ENCODE measurements around the gene ACTR3C.
"Not testable (repeated sequence)": the region's sequence is repeated elsewhere in the genome, so short reads cannot be mapped to it uniquely, and the experiment has no call there.

Gene ACTR3C

GRCh38 chr7:150336746-150337145 is 13.4 kb upstream of the ACTR3C start:
- DNase-seq (ENCODE audit: low read depth in 2 of 2), result no peak

DNA sequence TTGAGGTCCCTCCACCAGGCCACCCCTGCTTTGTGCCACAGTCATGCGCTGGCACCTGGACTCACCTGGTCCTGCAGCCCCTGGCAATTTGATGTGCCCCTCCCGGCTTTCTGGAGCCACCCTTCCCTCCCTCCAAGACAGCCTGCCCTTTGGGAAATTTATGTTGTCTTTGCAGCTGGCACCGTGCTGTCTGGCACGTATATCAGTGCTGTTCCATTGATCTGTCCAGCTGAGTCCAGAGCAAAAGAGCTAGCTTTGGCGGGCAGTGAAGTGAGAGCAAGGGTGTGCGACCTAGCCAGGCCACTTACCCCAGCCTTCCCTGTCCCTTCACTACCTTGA is 12.4 kb upstream of the ACTR3C start:
- DNase-seq (ENCODE audit: low read depth in 2 of 2), result no peak

GRCh38 chr7:150335108-150335773 is 11.9 kb upstream of the ACTR3C start:
- no peak for DNase-seq (ENCODE audit: low read depth in 2 of 2)

GRCh38 chr7:150334108-150334507 is 10.8 kb upstream of the ACTR3C start:
- DNase-seq (ENCODE audit: low read depth in 2 of 2), result no peak

GRCh38 chr7:150333659-150334058 is 10.3 kb upstream of the ACTR3C start:
- DNase-seq (ENCODE audit: low read depth in 2 of 2), result no peak

- DNase-seq (ENCODE audit: low read depth in 2 of 2), result no peak
These were observed 9.7 kb upstream of the ACTR3C start for GRCh38 chr7:150332852-150333635.

DNA sequence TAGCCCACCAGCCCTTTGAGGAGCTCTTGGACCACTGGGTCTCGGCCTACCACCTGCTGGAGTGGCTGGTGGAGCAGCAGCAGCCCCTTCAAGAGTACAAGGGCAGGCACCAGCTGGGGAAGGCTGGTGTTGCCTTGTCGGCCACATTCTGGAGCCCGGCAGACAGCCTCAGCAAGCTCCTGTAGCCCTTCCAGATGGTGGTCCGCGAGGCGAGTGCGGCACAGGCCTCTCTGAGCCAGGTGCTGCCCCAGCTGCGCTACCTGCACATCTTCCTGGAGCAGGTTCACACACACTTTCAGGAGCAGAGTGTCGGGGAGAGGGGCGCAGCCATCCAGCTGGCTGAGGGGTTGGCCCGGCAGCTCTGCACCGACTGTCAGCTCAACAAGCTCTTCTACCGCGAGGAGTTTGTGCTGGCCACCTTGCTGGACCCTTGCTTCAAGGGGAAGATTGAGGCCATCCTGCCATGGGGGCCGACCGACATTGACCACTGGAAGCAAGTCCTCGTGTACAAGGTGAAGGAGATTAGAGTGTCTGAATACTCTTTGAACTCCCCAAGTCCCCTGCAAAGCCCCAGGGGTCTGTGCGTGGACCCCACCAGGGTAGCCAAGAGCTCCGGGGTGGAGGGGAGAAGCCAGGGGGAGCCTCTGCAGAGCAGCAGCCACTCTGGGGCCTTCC is 7.0 kb upstream of the ACTR3C start:
- DNase-seq (ENCODE audit: low read depth in 2 of 2), result no peak

- no peak for DNase-seq (ENCODE audit: low read depth in 2 of 2)
These were observed 6.2 kb upstream of the ACTR3C start for GRCh38 chr7:150329331-150330120.

DNA sequence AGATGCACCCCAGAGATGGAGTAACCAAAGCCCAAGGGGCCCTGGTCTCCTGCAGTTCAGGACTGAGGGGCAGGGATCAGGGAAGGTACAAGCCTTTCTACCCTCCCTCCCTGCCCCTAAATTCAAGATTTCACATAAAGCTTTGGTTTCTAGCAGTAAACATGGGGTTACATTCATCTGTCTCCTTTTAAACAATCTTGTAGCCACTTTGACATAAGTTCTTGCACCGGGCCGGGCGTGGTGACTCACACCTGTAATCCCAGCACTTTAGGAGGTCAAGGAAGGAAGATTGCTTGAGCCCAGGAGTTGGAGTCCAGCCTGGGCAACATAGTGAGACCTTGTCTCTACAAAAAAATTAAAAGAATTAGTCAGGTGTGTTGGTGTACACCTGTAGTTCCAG is 4.0 kb upstream of the ACTR3C start:
- no peak for DNase-seq (ENCODE audit: low read depth in 2 of 2)

DNA sequence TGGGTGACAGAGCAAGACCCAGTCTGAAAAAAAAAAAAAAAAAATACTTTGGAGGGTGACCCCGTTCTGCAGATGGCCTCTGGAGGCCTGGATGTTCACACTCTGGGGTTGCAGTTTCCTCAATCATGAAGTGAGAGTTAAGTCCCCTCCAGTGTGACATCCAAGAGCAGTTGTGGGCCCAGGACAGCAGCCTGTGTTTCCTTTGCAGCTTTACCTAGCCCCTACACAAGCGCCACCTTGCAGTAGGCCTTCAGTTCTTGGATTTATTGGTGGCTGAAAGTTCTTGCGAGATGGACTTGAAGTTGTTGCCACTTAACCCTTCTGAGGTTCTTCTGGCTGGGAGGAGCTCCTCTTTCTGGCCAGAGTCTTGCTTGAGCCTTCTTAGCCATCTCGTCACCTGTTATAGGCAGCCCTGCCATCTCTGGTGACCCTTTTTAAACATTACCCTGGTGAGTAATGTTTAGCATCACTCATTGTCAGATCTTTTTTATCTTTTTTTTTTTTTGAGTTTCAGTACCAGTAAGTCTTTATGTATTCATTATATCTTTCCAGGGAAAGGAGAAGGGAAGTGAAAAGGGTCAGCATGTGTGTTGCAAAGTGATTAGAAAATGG is 3.4 kb upstream of the ACTR3C start:
- DNase-seq (ENCODE audit: low read depth in 2 of 2), result no peak

GRCh38 chr7:150325901-150326300 is 2.6 kb upstream of the ACTR3C start:
- no peak for DNase-seq (ENCODE audit: low read depth in 2 of 2)

DNA sequence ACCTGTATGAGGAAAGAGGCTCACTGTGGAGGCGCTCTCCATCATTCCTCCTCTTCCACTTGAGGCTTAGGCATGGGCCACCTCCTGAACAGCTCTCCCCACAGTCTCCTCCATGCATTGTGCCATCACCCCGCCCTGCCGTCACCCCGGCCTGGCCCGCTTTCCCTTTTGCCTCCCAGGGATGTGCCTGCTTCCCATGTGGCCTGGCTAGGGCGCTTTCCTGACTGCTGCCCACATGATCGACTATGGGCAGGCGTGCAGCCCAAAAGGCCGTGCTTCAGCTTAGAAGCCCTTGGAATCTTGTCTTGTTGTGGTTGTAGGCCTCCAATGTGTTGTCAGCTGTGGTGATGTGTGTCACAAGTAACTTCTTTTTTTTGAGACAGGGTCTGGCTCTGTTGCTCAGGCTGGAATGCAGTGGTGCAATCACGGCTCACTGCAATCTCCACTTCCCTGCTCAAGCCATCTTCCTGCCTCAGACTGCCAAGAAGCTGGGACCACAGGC is 1.8 kb upstream of the ACTR3C start:
- DNase-seq (ENCODE audit: low read depth in 2 of 2), result no peak

DNA sequence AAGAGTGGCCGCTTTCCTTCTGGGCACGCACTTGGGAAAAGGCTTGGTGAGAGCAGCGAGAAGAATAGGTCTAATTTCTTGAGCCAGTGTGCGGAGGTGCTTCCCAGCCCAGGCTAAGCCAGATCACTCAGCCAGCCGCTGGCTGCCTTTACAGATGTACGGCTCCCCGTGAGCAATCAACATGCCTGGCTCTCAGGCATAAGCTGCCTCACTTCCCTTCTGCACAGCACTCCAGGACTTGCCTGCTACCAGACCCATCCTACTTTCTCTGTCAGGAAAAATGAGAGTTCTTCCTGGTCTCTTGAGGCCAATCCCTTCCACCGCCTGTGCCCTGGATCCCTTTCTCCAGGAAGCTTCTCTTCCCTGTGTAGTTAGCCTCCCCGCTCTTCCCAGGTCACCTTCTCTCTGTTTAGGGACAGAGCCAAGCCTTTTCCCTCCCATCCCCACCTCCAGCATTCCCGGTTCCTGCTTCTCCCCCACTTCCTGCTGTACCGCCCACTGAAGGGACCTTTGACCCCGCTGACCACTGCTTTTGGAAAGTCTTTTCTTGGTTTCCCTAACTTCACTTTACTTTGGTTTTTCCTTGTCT is 1.1 kb upstream of the ACTR3C start:
- DNase-seq (ENCODE audit: low read depth in 2 of 2), result no peak

GRCh38 chr7:150323682-150324372 is 482 bp upstream of the ACTR3C start:
- no peak for DNase-seq (ENCODE audit: low read depth in 2 of 2)

DNA sequence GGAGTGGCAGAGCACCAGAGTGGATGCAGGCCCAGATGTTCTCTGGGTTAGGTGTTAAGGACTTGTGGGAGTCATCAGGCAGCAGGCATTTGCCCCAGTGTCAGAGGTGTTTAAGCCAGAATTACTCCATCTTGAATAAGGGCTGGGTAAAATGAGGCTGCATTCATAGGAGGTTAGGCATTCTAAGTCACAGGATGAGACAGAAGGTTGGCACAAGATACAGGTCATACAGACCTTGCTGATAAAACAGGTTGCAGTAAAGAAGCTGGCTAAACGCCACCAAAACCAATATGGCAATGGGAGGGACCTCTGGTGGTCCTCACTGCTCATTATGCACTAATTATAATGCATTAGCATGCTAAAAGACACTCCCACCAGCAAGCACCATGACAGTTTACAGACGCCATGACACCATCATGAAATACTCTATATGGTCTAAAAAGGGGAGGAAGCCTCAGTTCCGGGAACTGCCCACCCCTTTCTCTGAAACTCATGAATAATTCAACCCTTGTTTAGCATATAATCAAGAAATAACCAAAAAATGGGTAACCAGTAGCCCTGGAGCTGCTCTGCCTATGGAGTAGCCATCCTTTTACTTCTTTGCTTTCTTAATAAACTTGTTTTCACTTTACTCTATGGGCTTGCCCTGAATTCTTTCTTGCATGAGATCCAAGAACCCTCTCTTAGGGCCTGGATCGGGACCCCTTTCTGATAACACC is 1.1 kb downstream of the ACTR3C start:
- DNase-seq (ENCODE audit: low read depth in 2 of 2), result peak in 1 of 2 donors; percentile 23

GRCh38 chr7:150321788-150322113 is 1.6 kb downstream of the ACTR3C start:
- no peak for DNase-seq (ENCODE audit: low read depth in 2 of 2)

DNA sequence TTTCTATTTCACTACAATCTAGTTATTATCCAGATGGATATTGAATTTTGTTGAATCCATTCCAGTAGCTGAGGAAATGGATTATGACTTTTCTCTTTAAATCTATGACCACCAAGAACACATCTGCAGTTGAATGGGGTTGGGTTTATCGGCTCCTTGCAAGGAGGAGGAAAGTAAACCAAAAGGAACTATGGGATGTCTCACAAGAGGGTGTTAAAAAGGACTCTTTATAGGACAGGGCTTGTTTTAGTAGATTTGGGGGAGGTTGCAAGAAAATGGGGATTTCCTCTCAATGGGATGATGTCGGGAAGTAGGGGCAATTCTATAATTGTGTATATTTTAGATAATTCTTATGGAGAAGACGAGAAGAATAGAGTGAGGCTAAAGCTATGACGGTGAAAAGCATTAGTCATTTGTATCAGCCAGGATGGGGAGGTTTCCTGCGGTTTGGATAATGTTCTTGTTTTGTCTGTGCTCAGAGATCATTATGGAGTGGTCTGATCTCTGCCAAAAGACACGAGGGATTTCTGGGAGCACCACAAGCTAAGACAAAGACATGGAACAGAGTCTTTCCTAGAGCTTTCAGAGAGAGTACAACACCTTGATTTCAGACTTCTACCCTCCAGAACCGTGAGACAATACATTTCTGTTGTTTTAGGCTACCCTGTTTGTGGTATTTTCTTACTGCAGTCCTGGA is 5.4 kb downstream of the ACTR3C start:
- DNase-seq (ENCODE audit: low read depth in 2 of 2), result no peak

DNA sequence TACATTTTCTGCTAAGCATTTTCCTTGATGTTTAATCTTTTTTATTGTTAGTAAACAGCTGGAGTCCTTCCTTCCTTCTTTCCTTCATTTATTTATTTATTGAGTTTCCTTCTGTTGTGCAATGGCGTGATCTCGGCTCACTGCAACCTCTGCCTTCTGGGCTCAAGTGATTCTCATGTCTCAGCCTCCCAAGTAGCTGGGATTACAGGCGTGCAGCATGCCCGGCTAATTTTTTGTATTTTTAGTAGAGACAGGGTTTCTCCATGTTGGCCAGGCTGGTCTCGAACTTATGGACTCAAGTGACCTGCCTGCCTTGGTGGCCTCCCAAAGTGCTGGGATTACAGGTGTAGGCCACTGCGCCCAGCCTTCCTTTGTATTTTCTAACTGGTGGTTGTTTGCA is 6.4 kb downstream of the ACTR3C start:
- not testable (repeated sequence) for DNase-seq (ENCODE audit: low read depth in 2 of 2)

DNA sequence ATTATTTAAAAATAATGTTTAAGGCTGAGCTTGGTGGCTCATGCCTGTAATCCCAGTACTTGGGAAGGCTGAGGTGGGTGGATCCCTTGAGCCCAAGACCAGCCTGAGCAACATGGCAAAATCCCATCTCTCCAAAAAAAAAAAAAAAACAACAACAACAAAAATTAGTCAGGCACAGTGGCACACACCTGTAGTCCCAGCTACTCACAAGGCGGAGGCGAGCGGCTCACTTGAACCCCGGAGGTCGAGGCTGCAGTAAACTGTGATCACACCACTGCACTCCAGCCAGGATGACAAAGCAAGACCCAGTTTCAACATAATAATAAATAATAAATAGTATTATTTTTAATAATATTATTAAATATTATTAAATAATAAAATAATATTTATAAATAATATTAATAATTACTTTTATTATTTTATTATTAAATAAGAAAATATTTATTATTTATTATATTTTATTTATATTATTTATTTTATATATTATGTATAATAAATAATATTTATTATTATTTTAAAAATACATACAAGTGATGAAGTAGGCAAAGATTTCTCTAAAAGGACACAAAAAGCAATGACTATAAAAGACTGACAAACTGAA is 8.6 kb downstream of the ACTR3C start:
- no peak for DNase-seq (ENCODE audit: low read depth in 2 of 2)
